COLO668 (cell line): ENCODE measurements around the gene PMCH.
"Not testable (repeated sequence)": the region's sequence is repeated elsewhere in the genome, so short reads cannot be mapped to it uniquely, and the experiment has no call there.

ENCODE experiments used
- DNase-seq: peaks from one replicate; lab custom pipeline; 2025; ENCODE audit not compliant: unreplicated experiment; lab: John Stamatoyannopoulos, UW

Gene PMCH, protein sequence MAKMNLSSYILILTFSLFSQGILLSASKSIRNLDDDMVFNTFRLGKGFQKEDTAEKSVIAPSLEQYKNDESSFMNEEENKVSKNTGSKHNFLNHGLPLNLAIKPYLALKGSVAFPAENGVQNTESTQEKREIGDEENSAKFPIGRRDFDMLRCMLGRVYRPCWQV

DNA sequence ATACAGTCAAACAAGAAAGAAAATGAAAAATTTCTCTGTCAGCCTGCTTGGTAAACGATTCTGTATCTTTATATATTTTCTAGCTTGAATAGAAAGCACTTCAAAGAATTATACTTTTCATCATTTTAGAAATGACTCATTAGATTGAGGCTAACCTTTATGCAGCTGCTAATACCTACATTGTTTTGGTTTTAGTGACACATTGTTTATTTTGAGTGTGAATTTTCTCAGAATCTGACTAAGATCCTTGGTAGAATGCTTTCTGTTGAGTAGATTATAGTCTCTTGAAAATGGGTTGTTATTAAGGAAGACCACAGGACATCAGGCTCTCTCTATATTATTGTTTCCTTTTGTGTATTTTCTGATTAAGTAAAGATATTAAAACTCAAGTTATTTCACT is at the start of gene PMCH:
Gene PMCH (minus strand): TSS at position 45 of the 400 bp plus-strand sequence. CDS start 63 bp downstream, outside the sequence.
- no peak for DNase-seq

DNA sequence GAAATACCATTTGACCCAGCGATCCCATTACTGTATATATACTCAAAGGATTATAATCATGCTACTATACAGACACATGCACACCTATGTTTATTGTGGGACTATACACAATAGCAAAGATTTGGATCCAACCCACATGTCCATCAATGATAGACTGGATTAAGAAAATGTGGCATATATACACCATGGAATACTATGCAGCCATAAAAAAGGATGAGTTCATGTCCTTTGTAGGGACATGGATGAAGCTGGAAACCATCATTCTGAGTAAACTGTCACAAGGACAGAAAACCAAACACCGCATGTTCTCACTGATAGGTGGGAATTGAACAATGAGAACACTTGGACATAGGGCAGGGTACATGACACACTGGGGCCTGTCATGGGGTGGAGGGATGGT is 43.2 kb upstream of the PMCH start:
- not testable (repeated sequence) for DNase-seq

- no peak for DNase-seq
Measured at GRCh38 chr12:102234599-102234998, 37.0 kb upstream of the PMCH start.

GRCh38 chr12:102232446-102232845 is 34.8 kb upstream of the PMCH start:
- DNase-seq = no peak

DNA sequence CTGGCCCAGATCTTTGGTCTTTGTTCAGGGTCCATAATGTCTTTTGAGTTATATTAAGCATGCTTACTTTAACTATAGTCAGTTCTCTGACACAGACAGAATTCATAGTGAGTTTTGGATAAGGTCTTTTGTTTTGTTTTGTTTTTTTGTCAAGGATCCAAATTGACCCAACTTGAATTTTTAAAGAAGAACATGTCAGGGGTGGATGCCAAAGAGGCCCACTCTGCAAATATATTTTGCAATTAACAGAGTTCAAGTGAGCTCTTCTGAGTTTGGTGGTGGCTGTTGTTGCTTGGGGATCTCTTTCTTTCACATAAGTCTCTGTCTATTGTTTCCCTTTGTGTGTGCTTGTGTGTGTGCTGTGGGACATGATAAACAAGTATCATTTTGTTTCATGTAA is 34.4 kb upstream of the PMCH start:
- DNase-seq = no peak

- DNase-seq = no peak
Measured at GRCh38 chr12:102227954-102228353, 30.3 kb upstream of the PMCH start.

GRCh38 chr12:102220736-102221135 is 23.1 kb upstream of the PMCH start:
- no peak for DNase-seq

- no peak for DNase-seq
Measured at GRCh38 chr12:102215992-102216691, 18.5 kb upstream of the PMCH start.

DNA sequence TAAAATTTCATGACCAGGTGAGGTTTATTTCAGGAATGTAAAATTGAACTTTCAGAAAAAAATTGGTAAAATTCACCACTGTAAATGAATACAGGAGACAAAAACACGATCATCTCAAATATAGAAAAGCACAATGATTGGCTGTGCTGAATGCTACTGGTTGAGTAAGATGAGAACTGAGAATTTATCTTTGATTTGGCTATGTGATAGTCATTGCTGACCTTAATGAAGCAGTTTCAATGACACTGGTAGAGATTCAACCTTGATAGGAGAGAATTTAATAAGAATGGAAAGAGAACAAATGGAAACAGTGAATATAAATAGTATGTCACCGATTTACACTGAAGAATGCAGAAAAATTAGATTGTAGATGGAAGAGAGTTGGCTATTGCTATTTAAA is 6.4 kb upstream of the PMCH start:
- DNase-seq = no peak

GRCh38 chr12:102202556-102202955 is 4.9 kb upstream of the PMCH start:
- DNase-seq = no peak

GRCh38 chr12:102201436-102202061 is 3.9 kb upstream of the PMCH start:
- DNase-seq = no peak

DNA sequence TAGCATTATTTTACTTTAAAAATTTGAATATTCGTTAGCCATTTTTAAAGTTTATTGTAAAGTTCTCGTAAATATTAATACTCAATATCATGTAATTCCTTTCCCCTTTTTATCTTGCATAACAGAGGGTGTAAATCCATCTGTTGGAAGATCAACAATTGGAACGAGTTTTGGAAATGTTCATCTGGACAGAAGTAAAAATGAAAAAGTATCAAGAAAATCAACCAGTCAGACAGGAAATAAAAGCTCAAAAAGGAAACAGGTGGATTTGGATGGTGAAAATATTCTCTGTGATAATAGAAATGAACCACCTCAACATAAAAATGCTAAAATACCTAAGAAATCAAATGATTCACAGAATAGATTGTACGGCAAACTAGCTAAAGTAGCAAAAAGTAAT is 1.8 kb downstream of the PMCH start:
- DNase-seq = no peak

DNA sequence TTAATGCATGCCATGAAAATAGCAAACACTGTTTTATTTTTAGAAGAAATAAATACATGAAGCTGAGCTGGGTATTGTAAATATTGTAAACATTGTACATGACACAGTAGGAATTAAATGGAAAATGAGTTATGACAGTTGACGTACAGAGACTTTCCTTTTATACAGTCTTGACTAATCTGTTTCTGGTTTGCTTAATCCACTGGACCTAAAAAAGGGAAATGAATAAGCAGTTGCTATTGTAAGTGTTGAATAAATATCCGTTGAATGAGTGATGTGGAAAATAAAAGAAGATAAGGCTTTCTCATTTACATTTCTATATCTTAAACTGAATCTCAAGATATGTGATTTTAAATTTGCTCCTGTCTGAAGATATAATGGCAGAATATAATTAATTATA is 15.0 kb downstream of the PMCH start:
- DNase-seq = no peak

- DNase-seq = no peak
Measured at GRCh38 chr12:102174761-102175160, 22.9 kb downstream of the PMCH start.

GRCh38 chr12:102174117-102174516 is 23.5 kb downstream of the PMCH start:
- no peak for DNase-seq

DNA sequence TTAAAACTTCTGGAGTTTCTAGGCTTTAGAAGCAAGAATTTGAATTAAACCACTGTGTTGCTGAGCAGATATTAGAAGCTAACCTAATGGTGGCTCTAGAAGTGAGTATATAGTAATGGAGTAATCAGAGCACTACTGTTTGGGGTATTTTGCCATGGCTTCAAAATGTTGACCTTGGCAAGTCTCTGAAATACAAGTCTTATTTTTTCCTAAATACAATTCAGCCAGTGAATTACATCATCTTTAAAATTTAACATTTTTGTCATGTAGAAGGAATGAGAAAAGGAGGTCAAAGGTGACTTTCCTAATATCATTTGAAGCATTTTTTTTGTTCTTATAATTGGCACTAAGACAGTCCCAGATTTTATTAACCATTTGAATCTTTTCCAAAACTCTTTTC is 25.2 kb downstream of the PMCH start:
- DNase-seq = no peak

DNA sequence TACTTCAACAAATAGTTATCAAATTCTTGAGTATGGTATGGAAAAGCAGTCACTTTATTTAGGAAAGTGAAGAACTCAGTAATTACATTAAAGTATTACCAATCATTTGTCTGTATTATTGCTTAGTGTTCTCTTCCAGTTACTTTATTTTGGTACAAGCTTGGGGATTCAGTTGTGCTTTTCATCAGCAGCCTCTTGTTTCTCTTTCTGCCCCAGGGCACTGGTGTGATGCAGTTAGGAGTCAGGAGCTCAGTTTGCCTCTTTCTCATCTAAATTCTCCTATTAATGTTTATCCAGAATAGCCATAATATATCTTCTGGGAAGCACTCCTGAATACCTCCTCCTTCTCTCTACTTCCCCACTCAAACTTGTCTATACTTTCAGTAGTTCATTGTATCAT is 25.7 kb downstream of the PMCH start:
- no peak for DNase-seq

- no peak for DNase-seq
Measured at GRCh38 chr12:102169922-102170621, 27.6 kb downstream of the PMCH start.

DNA sequence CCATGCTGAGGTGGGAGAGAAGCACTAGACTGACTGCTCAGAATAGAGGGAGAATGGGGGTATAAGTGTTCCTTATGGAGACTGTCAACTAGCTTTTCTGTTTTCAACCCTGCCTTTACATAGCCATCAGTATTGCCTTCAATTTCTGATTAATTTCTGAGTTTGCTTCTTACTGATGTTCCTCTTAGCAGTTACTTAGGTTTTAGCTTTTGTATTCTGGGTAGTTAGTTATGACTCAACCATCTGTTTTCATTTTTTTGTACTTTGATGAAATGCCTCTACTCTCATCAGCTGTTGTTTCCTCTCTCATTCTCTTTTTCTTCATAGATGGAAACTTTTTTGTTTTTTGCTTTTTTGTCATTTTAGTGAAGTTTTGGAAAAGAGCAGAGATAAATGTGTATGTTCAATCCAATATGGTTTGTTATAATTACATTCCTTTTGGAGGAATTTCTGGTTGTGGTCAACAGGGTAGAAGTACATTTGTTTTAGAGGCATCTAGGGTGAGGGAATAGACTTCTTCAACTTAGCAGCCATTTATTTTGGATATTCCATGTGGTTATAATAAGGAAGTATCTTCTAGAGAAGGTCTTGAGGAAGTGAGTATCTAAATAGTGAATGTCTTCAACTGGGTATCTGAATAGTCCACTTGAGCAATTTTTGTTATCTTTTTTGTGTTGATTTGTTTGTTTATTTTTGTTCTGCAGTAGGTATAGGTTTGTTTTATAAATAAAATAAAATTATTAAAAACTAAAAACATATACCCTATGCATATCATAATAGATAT is 29.6 kb downstream of the PMCH start:
- no peak for DNase-seq

GRCh38 chr12:102163383-102163782 is 34.2 kb downstream of the PMCH start:
- DNase-seq = no peak

GRCh38 chr12:102155206-102155605 is 42.4 kb downstream of the PMCH start:
- not testable (repeated sequence) for DNase-seq
